ENCODE measurements around the gene TCP11L1.
"Not testable (repeated sequence)": the region's sequence is repeated elsewhere in the genome, so short reads cannot be mapped to it uniquely, and the experiment has no call there.

The TCP11L1 gene

GRCh38 chr11:33029218-33029617 lies 10.2 kb upstream of the TCP11L1 start:
- H3K4me3 ChIP-seq (ENCODE audit: low read depth in 1 of 2, low read length in 2 of 2); H3K9ac ChIP-seq (ENCODE audit: low read length); H3K27ac ChIP-seq (ENCODE audit: low read depth, low read length); H3K27me3 ChIP-seq (ENCODE audit: control insufficient read depth in 1 of 2, insufficient read depth in 2 of 2, low read length in 2 of 2); H3K9me3 ChIP-seq (ENCODE audit: low read length); H3K4me1 ChIP-seq (ENCODE audit: insufficient read depth, low read length); H3K36me3 ChIP-seq (ENCODE audit: insufficient read depth, low read length): not testable (repeated sequence)

GRCh38 chr11:33033493-33033892 lies 5.9 kb upstream of the TCP11L1 start:
- Histone ChIP-seq H3K9me3 (ENCODE audit: low read length) (no peaks in the 10 kb centered on the region), H3K4me3 (ENCODE audit: low read depth in 1 of 2, low read length in 2 of 2) (no peak overlapping the region), H3K27ac (ENCODE audit: low read depth, low read length) (no peak overlapping the region), H3K9ac (ENCODE audit: low read length) (no peak overlapping the region), H3K4me1 (ENCODE audit: insufficient read depth, low read length) (no peaks in the 10 kb centered on the region), H3K36me3 (ENCODE audit: insufficient read depth, low read length) (no peaks in the 10 kb centered on the region), H3K27me3 (ENCODE audit: control insufficient read depth in 1 of 2, insufficient read depth in 2 of 2, low read length in 2 of 2) (no peaks in the 10 kb centered on the region)

- Histone ChIP-seq H3K36me3 (ENCODE audit: insufficient read depth, low read length) (no peaks in the 10 kb centered on the region), H3K4me3 (ENCODE audit: low read depth in 1 of 2, low read length in 2 of 2) (no peak overlapping the region)
These were observed 4.4 kb upstream of the TCP11L1 start for GRCh38 chr11:33035011-33035410.

GRCh38 chr11:33040033-33040861 lies 875 bp downstream of the TCP11L1 start:
- H3K27me3 ChIP-seq (ENCODE audit: control insufficient read depth in 1 of 2, insufficient read depth in 2 of 2, low read length in 2 of 2) = no peaks in the 10 kb centered on the region
- peak overlapping the region; percentile 86 for H3K9ac ChIP-seq (ENCODE audit: low read length)
- peak overlapping the region; percentile 70 for H3K4me3 ChIP-seq (ENCODE audit: low read depth in 1 of 2, low read length in 2 of 2)
- H3K36me3 ChIP-seq (ENCODE audit: insufficient read depth, low read length) = peaks cover 13% of the 10 kb centered on the region
- no peaks in the 10 kb centered on the region for H3K9me3 ChIP-seq (ENCODE audit: low read length)
- H3K27ac ChIP-seq (ENCODE audit: low read depth, low read length) = peak overlapping the region; percentile 98
- H3K4me1 ChIP-seq (ENCODE audit: insufficient read depth, low read length) = peaks cover 9% of the 10 kb centered on the region

More at GRCh38 chr11:33035011-33035410, 4.4 kb upstream of the TCP11L1 start:
- Histone ChIP-seq H3K9ac (ENCODE audit: low read length) (no peak overlapping the region), H3K9me3 (ENCODE audit: low read length) (no peaks in the 10 kb centered on the region), H3K27me3 (ENCODE audit: control insufficient read depth in 1 of 2, insufficient read depth in 2 of 2, low read length in 2 of 2) (no peaks in the 10 kb centered on the region), H3K27ac (ENCODE audit: low read depth, low read length) (no peak overlapping the region), H3K4me1 (ENCODE audit: insufficient read depth, low read length) (no peaks in the 10 kb centered on the region)

GRCh38 chr11:33040862-33041453 lies 1.6 kb downstream of the TCP11L1 start:
- Histone ChIP-seq H3K36me3 (ENCODE audit: insufficient read depth, low read length) (peaks cover 17% of the 10 kb centered on the region), H3K4me3 (ENCODE audit: low read depth in 1 of 2, low read length in 2 of 2) (peak overlapping the region in 1 of 2 donors; percentile 70), H3K4me1 (ENCODE audit: insufficient read depth, low read length) (peaks cover 9% of the 10 kb centered on the region), H3K27me3 (ENCODE audit: control insufficient read depth in 1 of 2, insufficient read depth in 2 of 2, low read length in 2 of 2) (no peaks in the 10 kb centered on the region), H3K9me3 (ENCODE audit: low read length) (no peaks in the 10 kb centered on the region), H3K9ac (ENCODE audit: low read length) (peak overlapping the region; percentile 15), H3K27ac (ENCODE audit: low read depth, low read length) (no peak overlapping the region)

GRCh38 chr11:33043221-33043830 lies 4.0 kb downstream of the TCP11L1 start:
- Histone ChIP-seq H3K27ac (ENCODE audit: low read depth, low read length) (no peak overlapping the region), H3K4me3 (ENCODE audit: low read depth in 1 of 2, low read length in 2 of 2) (no peak overlapping the region), H3K36me3 (ENCODE audit: insufficient read depth, low read length) (peaks cover 17% of the 10 kb centered on the region), H3K9me3 (ENCODE audit: low read length) (no peaks in the 10 kb centered on the region), H3K27me3 (ENCODE audit: control insufficient read depth in 1 of 2, insufficient read depth in 2 of 2, low read length in 2 of 2) (no peaks in the 10 kb centered on the region), H3K4me1 (ENCODE audit: insufficient read depth, low read length) (peaks cover 9% of the 10 kb centered on the region), H3K9ac (ENCODE audit: low read length) (no peak overlapping the region)

- Histone ChIP-seq H3K4me3 (ENCODE audit: low read depth in 1 of 2, low read length in 2 of 2) (no peak overlapping the region), H3K27ac (ENCODE audit: low read depth, low read length) (no peak overlapping the region), H3K9me3 (ENCODE audit: low read length) (no peaks in the 10 kb centered on the region), H3K4me1 (ENCODE audit: insufficient read depth, low read length) (peaks cover 9% of the 10 kb centered on the region), H3K36me3 (ENCODE audit: insufficient read depth, low read length) (peaks cover 17% of the 10 kb centered on the region), H3K27me3 (ENCODE audit: control insufficient read depth in 1 of 2, insufficient read depth in 2 of 2, low read length in 2 of 2) (no peaks in the 10 kb centered on the region), H3K9ac (ENCODE audit: low read length) (no peak overlapping the region)
These were observed 4.9 kb downstream of the TCP11L1 start for GRCh38 chr11:33044285-33044756.

- Histone ChIP-seq H3K9ac (ENCODE audit: low read length) (no peak overlapping the region), H3K36me3 (ENCODE audit: insufficient read depth, low read length) (peaks cover 17% of the 10 kb centered on the region), H3K27me3 (ENCODE audit: control insufficient read depth in 1 of 2, insufficient read depth in 2 of 2, low read length in 2 of 2) (no peaks in the 10 kb centered on the region), H3K4me1 (ENCODE audit: insufficient read depth, low read length) (peaks cover 7% of the 10 kb centered on the region), H3K27ac (ENCODE audit: low read depth, low read length) (no peak overlapping the region), H3K4me3 (ENCODE audit: low read depth in 1 of 2, low read length in 2 of 2) (no peak overlapping the region), H3K9me3 (ENCODE audit: low read length) (no peaks in the 10 kb centered on the region)
These were observed 6.3 kb downstream of the TCP11L1 start for GRCh38 chr11:33045551-33046255.

GRCh38 chr11:33048701-33049100 lies 9.3 kb downstream of the TCP11L1 start:
- H3K9ac ChIP-seq (ENCODE audit: low read length); H3K9me3 ChIP-seq (ENCODE audit: low read length); H3K4me3 ChIP-seq (ENCODE audit: low read depth in 1 of 2, low read length in 2 of 2); H3K27me3 ChIP-seq (ENCODE audit: control insufficient read depth in 1 of 2, insufficient read depth in 2 of 2, low read length in 2 of 2); H3K4me1 ChIP-seq (ENCODE audit: insufficient read depth, low read length); H3K27ac ChIP-seq (ENCODE audit: low read depth, low read length): not testable (repeated sequence)
- H3K36me3 ChIP-seq (ENCODE audit: insufficient read depth, low read length) = peaks cover 17% of the 10 kb centered on the region

- H3K36me3 ChIP-seq (ENCODE audit: insufficient read depth, low read length); H3K9ac ChIP-seq (ENCODE audit: low read length); H3K4me1 ChIP-seq (ENCODE audit: insufficient read depth, low read length); H3K27ac ChIP-seq (ENCODE audit: low read depth, low read length); H3K9me3 ChIP-seq (ENCODE audit: low read length); H3K4me3 ChIP-seq (ENCODE audit: low read depth in 1 of 2, low read length in 2 of 2); H3K27me3 ChIP-seq (ENCODE audit: control insufficient read depth in 1 of 2, insufficient read depth in 2 of 2, low read length in 2 of 2): not testable (repeated sequence)
These were observed 10.4 kb downstream of the TCP11L1 start for GRCh38 chr11:33049565-33050408.
